Spleen (tissue), 7 donors: Measurements from ENCODE around the gene MTA1.

Source experiments
- CTCF ChIP-seq, 11 experiments: fragments of 200-600 bp in 7 of 11; fragments of 450-650 bp in 4 of 11; sonication (generic) in 4 of 11; IDR thresholded peaks in 8 of 11; conservative IDR thresholded peaks in 3 of 11; 1 replicate in 7 of 11; 2 replicates in 4 of 11; pipeline versions ENCODE4 v1.4.0 to v1.8.0; 2016 to 2021; ENCODE audit warnings: antibody characterized with exemption in 11 of 11, inconsistent platforms in 4 of 11, mild to moderate bottlenecking in 1 of 11
- POLR2A ChIP-seq, 3 donors: fragments of 450-650 bp; IDR thresholded peaks; one replicate each; pipeline ENCODE4 v1.5.1; 2017; ENCODE audit warnings: antibody characterized with exemption in 3 of 3, mild to moderate bottlenecking in 1 of 3
- POLR2AphosphoS5 ChIP-seq, 3 donors: sonication (generic); formaldehyde crosslinking; IDR thresholded peaks; one replicate each; pipeline ENCODE4 v1.5.1; 2017; ENCODE audit warnings: antibody characterized with exemption in 3 of 3
- donor health status: DM: no; HTN: no; CAD: no; lungs with moderate emphysema.
- donor health status: DM: no; HTN: no; CAD: no.
- donor health status: DM: no; HTN: no; CAD: no.

GRCh38 chr14:105381446-105382342, 37.9 kb upstream of the MTA1 start:
- TF ChIP-seq CTCF (IDR thresholded peaks at IDR 0.05 in 8 of 11, conservative IDR thresholded peaks at IDR 0.05 in 3 of 11) (no peak), POLR2AphosphoS5 (IDR thresholded peaks at IDR 0.05) (no peak), POLR2A (IDR thresholded peaks at IDR 0.05) (no peak)
